ENCODE data around the gene KCNK3. TPM values are rescaled to one million over a fixed set of nuclear protein-coding genes. Genes with fewer than 3 reads are reported as not detected.

The KCNK3 gene
- total and polyA plus RNA-seq, 2 of the 13 experiments (the other 11 are each of a cell fraction or from before 2014, with no cell fraction given) = not detected

DNA sequence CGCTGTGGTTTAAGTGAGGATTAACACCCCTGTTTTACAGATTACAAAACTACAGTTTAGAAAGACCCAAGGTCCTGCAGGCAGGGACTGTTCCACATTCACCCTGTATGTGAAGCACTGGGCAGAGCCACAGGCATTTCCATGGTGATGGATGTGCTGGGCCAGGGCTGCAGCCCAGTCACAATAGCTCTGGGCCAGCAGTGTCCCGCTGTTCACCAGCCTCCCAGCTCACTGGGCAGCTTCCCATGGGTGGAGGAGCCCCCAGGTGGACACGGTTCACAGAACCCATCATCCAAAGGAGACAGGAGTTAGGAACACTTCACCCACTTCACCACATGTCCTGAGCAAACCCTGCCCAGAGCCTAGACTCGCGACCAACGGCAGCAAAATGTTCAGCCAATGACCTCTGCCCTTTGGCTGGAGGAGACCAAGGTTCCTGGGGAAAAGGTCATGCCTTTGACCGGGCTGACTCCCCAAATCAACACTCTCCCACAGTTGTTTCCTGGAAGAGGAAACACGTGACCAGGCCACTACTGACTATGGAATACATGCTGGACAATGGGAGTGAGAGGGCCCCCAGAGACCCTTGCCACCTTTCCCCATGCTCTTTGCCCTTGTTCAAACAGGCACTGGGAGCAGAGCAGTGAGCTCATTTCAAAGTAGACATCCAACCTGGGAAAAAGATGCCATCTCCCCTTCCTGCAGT, 43.5 kb downstream of the KCNK3 start (continued):
- TF ChIP-seq, protein P1, sequence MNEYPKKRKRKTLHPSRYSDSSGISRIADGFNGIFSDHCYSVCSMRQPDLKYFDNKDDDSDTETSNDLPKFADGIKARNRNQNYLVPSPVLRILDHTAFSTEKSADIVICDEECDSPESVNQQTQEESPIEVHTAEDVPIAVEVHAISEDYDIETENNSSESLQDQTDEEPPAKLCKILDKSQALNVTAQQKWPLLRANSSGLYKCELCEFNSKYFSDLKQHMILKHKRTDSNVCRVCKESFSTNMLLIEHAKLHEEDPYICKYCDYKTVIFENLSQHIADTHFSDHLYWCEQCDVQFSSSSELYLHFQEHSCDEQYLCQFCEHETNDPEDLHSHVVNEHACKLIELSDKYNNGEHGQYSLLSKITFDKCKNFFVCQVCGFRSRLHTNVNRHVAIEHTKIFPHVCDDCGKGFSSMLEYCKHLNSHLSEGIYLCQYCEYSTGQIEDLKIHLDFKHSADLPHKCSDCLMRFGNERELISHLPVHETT (CRISPR knock-in tag; conservative IDR thresholded peaks at IDR 0.05) = no peak
- TF ChIP-seq, protein P2, sequence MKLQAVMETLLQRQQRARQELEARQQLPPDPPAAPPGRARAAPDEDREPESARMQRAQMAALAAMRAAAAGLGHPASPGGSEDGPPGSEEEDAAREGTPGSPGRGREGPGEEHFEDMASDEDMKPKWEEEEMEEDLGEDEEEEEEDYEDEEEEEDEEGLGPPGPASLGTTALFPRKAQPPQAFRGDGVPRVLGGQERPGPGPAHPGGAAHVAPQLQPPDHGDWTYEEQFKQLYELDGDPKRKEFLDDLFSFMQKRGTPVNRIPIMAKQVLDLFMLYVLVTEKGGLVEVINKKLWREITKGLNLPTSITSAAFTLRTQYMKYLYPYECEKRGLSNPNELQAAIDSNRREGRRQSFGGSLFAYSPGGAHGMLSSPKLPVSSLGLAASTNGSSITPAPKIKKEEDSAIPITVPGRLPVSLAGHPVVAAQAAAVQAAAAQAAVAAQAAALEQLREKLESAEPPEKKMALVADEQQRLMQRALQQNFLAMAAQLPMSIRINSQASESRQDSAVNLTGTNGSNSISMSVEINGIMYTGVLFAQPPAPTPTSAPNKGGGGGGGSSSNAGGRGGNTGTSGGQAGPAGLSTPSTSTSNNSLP (IDR thresholded peaks at IDR 0.05; ENCODE audit: low read depth, low read length) = no peak
- TF ChIP-seq GPN1 (CRISPR knock-in tag; IDR thresholded peaks at IDR 0.05; ENCODE audit: borderline replicate concordance) (no peak), NFIC (IDR thresholded peaks at IDR 0.05; ENCODE audit: low read length) (no peak; the same call in 1 of the 2 replicates), ATF7-NPFF (CRISPR knock-in tag; IDR thresholded peaks at IDR 0.05; ENCODE audit: low read depth) (no peak), TBX3 (IDR thresholded peaks at IDR 0.05; ENCODE audit: borderline replicate concordance) (no peak), SETDB1 (CRISPR knock-in tag; IDR thresholded peaks at IDR 0.05; ENCODE audit: borderline replicate concordance) (no peak), ZNF292 (CRISPR knock-in tag; IDR thresholded peaks at IDR 0.05; ENCODE audit: borderline replicate concordance, low read depth) (peak; percentile 19; the same call in 1 of the 2 replicates)
- TF ChIP-seq, protein P3, sequence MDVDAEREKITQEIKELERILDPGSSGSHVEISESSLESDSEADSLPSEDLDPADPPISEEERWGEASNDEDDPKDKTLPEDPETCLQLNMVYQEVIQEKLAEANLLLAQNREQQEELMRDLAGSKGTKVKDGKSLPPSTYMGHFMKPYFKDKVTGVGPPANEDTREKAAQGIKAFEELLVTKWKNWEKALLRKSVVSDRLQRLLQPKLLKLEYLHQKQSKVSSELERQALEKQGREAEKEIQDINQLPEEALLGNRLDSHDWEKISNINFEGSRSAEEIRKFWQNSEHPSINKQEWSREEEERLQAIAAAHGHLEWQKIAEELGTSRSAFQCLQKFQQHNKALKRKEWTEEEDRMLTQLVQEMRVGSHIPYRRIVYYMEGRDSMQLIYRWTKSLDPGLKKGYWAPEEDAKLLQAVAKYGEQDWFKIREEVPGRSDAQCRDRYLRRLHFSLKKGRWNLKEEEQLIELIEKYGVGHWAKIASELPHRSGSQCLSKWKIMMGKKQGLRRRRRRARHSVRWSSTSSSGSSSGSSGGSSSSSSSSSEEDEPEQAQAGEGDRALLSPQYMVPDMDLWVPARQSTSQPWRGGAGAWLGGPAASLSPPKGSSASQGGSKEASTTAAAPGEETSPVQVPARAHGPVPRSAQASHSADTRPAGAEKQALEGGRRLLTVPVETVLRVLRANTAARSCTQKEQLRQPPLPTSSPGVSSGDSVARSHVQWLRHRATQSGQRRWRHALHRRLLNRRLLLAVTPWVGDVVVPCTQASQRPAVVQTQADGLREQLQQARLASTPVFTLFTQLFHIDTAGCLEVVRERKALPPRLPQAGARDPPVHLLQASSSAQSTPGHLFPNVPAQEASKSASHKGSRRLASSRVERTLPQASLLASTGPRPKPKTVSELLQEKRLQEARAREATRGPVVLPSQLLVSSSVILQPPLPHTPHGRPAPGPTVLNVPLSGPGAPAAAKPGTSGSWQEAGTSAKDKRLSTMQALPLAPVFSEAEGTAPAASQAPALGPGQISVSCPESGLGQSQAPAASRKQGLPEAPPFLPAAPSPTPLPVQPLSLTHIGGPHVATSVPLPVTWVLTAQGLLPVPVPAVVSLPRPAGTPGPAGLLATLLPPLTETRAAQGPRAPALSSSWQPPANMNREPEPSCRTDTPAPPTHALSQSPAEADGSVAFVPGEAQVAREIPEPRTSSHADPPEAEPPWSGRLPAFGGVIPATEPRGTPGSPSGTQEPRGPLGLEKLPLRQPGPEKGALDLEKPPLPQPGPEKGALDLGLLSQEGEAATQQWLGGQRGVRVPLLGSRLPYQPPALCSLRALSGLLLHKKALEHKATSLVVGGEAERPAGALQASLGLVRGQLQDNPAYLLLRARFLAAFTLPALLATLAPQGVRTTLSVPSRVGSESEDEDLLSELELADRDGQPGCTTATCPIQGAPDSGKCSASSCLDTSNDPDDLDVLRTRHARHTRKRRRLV (CRISPR knock-in tag; IDR thresholded peaks at IDR 0.05) = no peak
- TF ChIP-seq, protein P4, sequence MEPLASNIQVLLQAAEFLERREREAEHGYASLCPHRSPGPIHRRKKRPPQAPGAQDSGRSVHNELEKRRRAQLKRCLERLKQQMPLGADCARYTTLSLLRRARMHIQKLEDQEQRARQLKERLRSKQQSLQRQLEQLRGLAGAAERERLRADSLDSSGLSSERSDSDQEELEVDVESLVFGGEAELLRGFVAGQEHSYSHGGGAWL (CRISPR knock-in tag; IDR thresholded peaks at IDR 0.05) = no peak
- TF ChIP-seq, protein P5, sequence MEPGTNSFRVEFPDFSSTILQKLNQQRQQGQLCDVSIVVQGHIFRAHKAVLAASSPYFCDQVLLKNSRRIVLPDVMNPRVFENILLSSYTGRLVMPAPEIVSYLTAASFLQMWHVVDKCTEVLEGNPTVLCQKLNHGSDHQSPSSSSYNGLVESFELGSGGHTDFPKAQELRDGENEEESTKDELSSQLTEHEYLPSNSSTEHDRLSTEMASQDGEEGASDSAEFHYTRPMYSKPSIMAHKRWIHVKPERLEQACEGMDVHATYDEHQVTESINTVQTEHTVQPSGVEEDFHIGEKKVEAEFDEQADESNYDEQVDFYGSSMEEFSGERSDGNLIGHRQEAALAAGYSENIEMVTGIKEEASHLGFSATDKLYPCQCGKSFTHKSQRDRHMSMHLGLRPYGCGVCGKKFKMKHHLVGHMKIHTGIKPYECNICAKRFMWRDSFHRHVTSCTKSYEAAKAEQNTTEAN (CRISPR knock-in tag; conservative IDR thresholded peaks at IDR 0.05) = no peak
- TF ChIP-seq, protein P6, sequence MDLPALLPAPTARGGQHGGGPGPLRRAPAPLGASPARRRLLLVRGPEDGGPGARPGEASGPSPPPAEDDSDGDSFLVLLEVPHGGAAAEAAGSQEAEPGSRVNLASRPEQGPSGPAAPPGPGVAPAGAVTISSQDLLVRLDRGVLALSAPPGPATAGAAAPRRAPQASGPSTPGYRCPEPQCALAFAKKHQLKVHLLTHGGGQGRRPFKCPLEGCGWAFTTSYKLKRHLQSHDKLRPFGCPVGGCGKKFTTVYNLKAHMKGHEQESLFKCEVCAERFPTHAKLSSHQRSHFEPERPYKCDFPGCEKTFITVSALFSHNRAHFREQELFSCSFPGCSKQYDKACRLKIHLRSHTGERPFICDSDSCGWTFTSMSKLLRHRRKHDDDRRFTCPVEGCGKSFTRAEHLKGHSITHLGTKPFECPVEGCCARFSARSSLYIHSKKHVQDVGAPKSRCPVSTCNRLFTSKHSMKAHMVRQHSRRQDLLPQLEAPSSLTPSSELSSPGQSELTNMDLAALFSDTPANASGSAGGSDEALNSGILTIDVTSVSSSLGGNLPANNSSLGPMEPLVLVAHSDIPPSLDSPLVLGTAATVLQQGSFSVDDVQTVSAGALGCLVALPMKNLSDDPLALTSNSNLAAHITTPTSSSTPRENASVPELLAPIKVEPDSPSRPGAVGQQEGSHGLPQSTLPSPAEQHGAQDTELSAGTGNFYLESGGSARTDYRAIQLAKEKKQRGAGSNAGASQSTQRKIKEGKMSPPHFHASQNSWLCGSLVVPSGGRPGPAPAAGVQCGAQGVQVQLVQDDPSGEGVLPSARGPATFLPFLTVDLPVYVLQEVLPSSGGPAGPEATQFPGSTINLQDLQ (CRISPR knock-in tag; IDR thresholded peaks at IDR 0.05) = no peak
- TF ChIP-seq, protein P7, sequence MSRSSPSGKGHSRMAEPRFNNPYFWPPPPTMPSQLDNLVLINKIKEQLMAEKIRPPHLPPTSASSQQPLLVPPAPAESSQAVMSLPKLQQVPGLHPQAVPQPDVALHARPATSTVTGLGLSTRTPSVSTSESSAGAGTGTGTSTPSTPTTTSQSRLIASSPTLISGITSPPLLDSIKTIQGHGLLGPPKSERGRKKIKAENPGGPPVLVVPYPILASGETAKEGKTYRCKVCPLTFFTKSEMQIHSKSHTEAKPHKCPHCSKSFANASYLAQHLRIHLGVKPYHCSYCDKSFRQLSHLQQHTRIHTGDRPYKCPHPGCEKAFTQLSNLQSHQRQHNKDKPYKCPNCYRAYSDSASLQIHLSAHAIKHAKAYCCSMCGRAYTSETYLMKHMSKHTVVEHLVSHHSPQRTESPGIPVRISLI (CRISPR knock-in tag; IDR thresholded peaks at IDR 0.05; ENCODE audit: borderline replicate concordance) = no peak

Data from HepG2 (cell line).